Measurements from ENCODE around the gene ALK.

The ALK gene

GRCh38 chr2:29227935-29228675 lies 693.3 kb downstream of the ALK start:
- no peak overlapping the region for H3K4me3 ChIP-seq (ENCODE audit: low read depth, low read length)

GRCh38 chr2:29226808-29227207 lies 694.6 kb downstream of the ALK start:
- H3K4me3 ChIP-seq (ENCODE audit: low read depth, low read length), result no peak overlapping the region
- no peak for TF ChIP-seq CTCF (IDR thresholded peaks at IDR 0.05; ENCODE audit: borderline replicate concordance, insufficient read depth, low read depth, low read length)

More at GRCh38 chr2:29227935-29228675, 693.3 kb downstream of the ALK start:
- TF ChIP-seq CTCF (IDR thresholded peaks at IDR 0.05; ENCODE audit: borderline replicate concordance, insufficient read depth, low read depth, low read length), result no peak

GRCh38 chr2:29226375-29226774 lies 695.0 kb downstream of the ALK start:
- TF ChIP-seq CTCF (IDR thresholded peaks at IDR 0.05; ENCODE audit: borderline replicate concordance, insufficient read depth, low read depth, low read length), result no peak

GRCh38 chr2:29225814-29226213 lies 695.6 kb downstream of the ALK start:
- H3K4me3 ChIP-seq (ENCODE audit: low read depth, low read length), result no peak overlapping the region
- TF ChIP-seq CTCF (IDR thresholded peaks at IDR 0.05; ENCODE audit: borderline replicate concordance, insufficient read depth, low read depth, low read length), result no peak

More at GRCh38 chr2:29226375-29226774, 695.0 kb downstream of the ALK start:
- no peak overlapping the region for H3K4me3 ChIP-seq (ENCODE audit: low read depth, low read length)

DNA sequence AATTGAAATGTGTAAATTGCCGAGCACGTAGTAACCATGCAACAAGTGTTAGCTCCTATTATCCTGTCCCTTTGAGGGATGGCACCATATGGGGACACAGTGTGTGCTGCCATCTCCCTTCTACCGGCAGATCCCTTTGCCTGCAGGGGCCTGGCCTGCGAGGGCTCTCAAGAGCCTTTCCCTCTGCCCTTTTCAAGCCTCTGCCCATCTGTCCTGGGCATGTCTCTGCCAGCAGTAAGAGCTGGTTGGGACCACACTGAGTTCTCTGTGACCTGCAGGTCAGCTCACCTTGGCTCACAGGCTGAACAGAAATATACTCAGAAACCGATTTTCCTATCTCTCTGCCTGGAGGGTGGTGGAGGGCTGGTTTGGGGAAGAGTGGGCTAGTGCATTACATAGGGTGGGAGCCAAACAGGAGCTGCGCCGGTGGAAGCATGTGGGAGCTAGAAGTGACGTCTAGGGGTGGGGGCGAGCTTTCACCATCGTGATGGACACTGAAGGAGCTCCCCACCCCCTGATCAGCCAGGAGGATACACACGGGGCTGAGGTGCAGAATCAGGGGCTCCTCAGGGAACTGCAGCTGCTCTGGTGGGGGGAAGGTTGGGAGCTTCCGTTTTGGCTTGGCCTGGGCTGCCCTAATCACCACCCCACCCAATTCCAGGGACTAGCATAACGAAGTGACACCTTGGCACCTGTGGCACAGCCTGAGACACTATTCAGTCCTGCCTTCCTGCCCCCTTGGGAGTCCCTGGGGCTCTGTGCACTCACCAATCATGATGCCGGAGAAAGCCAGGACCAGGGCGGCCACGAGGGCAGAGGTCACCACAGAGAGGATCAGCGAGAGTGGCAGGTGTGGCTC lies 696.5 kb downstream of the ALK start:
- no peak overlapping the region for H3K4me3 ChIP-seq (ENCODE audit: low read depth, low read length)
- no peak for TF ChIP-seq CTCF (IDR thresholded peaks at IDR 0.05; ENCODE audit: borderline replicate concordance, insufficient read depth, low read depth, low read length)

DNA sequence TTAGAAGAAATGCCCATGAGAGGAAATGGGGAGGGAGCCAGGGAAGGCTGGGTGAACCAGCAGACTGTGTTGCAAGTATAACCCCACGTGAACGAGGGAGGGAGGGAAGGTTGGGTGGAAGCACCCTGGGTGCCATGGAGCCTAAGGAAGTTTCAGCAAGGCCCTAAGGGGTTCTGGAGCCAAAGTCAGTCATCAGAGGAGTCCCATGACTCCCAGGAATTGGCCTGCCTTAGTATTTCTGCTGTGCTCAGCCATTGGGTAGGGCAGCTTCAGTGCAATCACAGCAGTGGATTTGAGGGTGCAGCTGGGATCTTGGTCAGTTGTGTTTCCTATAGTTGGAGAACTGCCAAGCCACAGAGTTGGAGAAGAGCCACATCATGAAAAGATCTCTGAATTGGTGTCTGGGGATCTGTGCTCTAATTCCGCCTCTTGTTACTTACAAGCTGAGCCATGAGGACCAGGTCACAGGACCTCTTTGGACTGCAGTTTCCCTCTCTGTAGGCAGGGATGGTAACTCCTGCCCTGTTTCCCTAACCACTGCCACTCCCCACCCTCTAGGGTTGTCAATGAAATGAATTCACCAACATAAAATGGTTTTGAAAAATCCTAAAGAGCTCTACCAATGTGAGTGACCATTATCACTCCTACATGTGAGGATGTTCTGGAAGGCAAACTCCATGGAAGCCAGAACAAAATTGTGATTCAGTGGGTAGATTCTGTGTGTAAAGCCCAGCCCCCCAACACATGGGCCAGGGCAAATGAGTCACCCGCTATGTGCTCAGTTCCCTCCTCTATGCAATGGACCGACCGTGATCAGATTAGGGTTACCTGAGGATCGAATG lies 697.3 kb downstream of the ALK start:
- no peak overlapping the region for H3K4me3 ChIP-seq (ENCODE audit: low read depth, low read length)
- no peak for TF ChIP-seq CTCF (IDR thresholded peaks at IDR 0.05; ENCODE audit: borderline replicate concordance, insufficient read depth, low read depth, low read length)
